ENCODE results near the gene MICALL1. TPM values are rescaled to one million over a fixed set of nuclear protein-coding genes. Genes with fewer than 3 reads are reported as not detected.

Gene MICALL1
- total and polyA plus RNA-seq, 7 donors: 10.3 to 24.7 (median 16.9) TPM

- Histone ChIP-seq H3K27me3 (ENCODE audit: insufficient read depth in 3 of 3, low read length in 2 of 3) (no peaks in the 10 kb centered on the region), H3K27ac (no peak overlapping the region), H3K4me3 (no peak overlapping the region), H3K4me1 (peaks cover 24% of the 10 kb centered on the region), H3K9me3 (no peaks in the 10 kb centered on the region), H3K36me3 (ENCODE audit: insufficient read depth in 1 of 2, low read depth in 1 of 2) (peaks cover 33 to 98% of the 10 kb centered on the region in 2 donors)
- DNase-seq (no peak), ATAC-seq (no peak)
- 82 to 88% (median 83%) methylated on average over 6 of the region's 6 CpGs for WGBS, 3 donors
- intact Hi-C loops (cut with DNase I): no loop called here
- TF ChIP-seq CTCF (IDR thresholded peaks at IDR 0.05): no peak
These were observed 40.6 kb upstream of the MICALL1 start for GRCh38 chr22:37865510-37865909.

GRCh38 chr22:37870273-37870672 lies 35.8 kb upstream of the MICALL1 start:
- intact Hi-C loops (cut with DNase I): no loop called here
- H3K27me3 ChIP-seq (ENCODE audit: insufficient read depth in 3 of 3, low read length in 2 of 3): no peaks in the 10 kb centered on the region
- no peak for DNase-seq
- no peak for ATAC-seq
- no peak overlapping the region for H3K4me3 ChIP-seq
- peaks cover 23 to 99% of the 10 kb centered on the region in 2 donors for H3K36me3 ChIP-seq (ENCODE audit: insufficient read depth in 1 of 2, low read depth in 1 of 2)
- no peaks in the 10 kb centered on the region for H3K9me3 ChIP-seq
- H3K4me1 ChIP-seq: no peaks in the 10 kb centered on the region
- no peak overlapping the region for H3K27ac ChIP-seq
- TF ChIP-seq CTCF (IDR thresholded peaks at IDR 0.05): no peak
- 75 to 79% (median 76%) methylated on average over 7 of the region's 7 CpGs for WGBS, 3 donors

GRCh38 chr22:37880668-37881440 lies 25.2 kb upstream of the MICALL1 start:
- no peak for TF ChIP-seq CTCF (IDR thresholded peaks at IDR 0.05)
- no peak overlapping the region for H3K27ac ChIP-seq
- H3K4me1 ChIP-seq: no peaks in the 10 kb centered on the region
- DNase-seq (no peak), ATAC-seq (no peak)
- H3K36me3 ChIP-seq (ENCODE audit: insufficient read depth in 1 of 2, low read depth in 1 of 2): peaks cover 23 to 85% of the 10 kb centered on the region in 2 donors
- intact Hi-C loops (cut with DNase I): no loop called here
- no peaks in the 10 kb centered on the region for H3K9me3 ChIP-seq
- 72 to 81% (median 73%) methylated on average over 6 of the region's 6 CpGs for WGBS, 3 donors
- H3K27me3 ChIP-seq (ENCODE audit: insufficient read depth in 3 of 3, low read length in 2 of 3): no peaks in the 10 kb centered on the region
- H3K4me3 ChIP-seq: no peak overlapping the region

GRCh38 chr22:37884420-37884819 lies 21.7 kb upstream of the MICALL1 start:
- no peaks in the 10 kb centered on the region for H3K9me3 ChIP-seq
- peaks cover 12 to 85% of the 10 kb centered on the region in 2 donors for H3K36me3 ChIP-seq (ENCODE audit: insufficient read depth in 1 of 2, low read depth in 1 of 2)
- intact Hi-C loops (cut with DNase I): no loop called here
- H3K4me3 ChIP-seq: no peak overlapping the region
- H3K27ac ChIP-seq: no peak overlapping the region
- no peaks in the 10 kb centered on the region for H3K4me1 ChIP-seq
- no peaks in the 10 kb centered on the region for H3K27me3 ChIP-seq (ENCODE audit: insufficient read depth in 3 of 3, low read length in 2 of 3)
- ATAC-seq (no peak), DNase-seq (no peak)
- no peak for TF ChIP-seq CTCF (IDR thresholded peaks at IDR 0.05)
- 64 to 76% (median 70%) methylated on average over 6 of the region's 6 CpGs for WGBS, 3 donors
